Caki2 (cell line): ENCODE results near the gene ELMOD1. TPM values are rescaled to one million over a fixed set of nuclear protein-coding genes. Genes with fewer than 3 reads are reported as not detected.
"Not testable (repeated sequence)": the region's sequence is repeated elsewhere in the genome, so short reads cannot be mapped to it uniquely, and the experiment has no call there.

Experiments used
- DNase-seq: peaks from one replicate; pipeline ENCODE4 v3.0.0-alpha.2; 2015; ENCODE audit warnings: low read depth
- in situ Hi-C: cut with HindIII; loops from 2 replicates; pipeline ENCODE4 v1.10.0; 2016; ENCODE audit warnings: low sequenced_read_pairs, low pct_unique_long_range_greater_than_20kb, mixed read lengths
- total RNA-seq: library from RNA; depleted of rRNA; stranded (reverse); fragments of >200 nt; shearing (Covaris generic); gene quantifications from 2 replicates; pipeline ENCODE4 v1.2.3, GENCODE V29; 2014; ENCODE audit warnings: low replicate concordance

The ELMOD1 gene
- total RNA-seq, 1 experiment from 2014 or later: 0.17 TPM

- DNase-seq: no peak
- in situ Hi-C loops: no loop called here
These were observed 13.6 kb upstream of the ELMOD1 start for GRCh38 chr11:107577346-107577711.

- in situ Hi-C loops, DNase-seq: not testable (repeated sequence)
These were observed 11.8 kb upstream of the ELMOD1 start for GRCh38 chr11:107579169-107579568.

GRCh38 chr11:107581147-107581546 is 9.8 kb upstream of the ELMOD1 start:
- no peak for DNase-seq
- in situ Hi-C loops: no loop called here

DNA sequence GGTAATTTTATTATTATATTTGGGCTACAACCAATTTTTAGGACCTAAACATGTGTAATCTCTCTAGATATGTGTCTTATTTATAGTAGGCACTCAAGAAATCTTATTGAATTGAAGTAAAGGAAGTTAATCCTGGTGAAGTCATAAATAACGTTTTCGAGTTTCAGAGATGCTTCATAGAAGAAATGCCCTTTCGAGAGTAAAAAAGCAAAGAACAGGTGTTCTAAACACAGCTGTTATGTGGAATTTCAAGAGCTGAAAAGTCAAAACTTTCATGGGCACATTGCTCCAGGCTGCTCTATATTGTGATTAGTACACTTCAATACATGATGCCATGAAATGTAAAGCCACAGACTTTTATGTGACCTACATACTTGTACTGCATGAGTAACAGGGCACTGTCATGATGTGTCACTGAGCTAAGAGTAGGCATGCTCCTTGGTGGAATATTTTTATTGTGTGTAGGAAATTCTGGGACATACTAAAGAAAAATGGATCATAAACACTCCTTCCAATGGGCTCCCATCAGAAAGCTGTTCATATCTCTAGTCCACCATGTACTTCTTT is 7.2 kb upstream of the ELMOD1 start:
- no peak for DNase-seq
- in situ Hi-C loops: no loop called here

GRCh38 chr11:107587306-107587979 is 3.5 kb upstream of the ELMOD1 start:
- in situ Hi-C loops: no loop called here
- no peak for DNase-seq

- no peak for DNase-seq
- in situ Hi-C loops: no loop called here
These were observed 657 bp downstream of the ELMOD1 start for GRCh38 chr11:107591378-107592230.

DNA sequence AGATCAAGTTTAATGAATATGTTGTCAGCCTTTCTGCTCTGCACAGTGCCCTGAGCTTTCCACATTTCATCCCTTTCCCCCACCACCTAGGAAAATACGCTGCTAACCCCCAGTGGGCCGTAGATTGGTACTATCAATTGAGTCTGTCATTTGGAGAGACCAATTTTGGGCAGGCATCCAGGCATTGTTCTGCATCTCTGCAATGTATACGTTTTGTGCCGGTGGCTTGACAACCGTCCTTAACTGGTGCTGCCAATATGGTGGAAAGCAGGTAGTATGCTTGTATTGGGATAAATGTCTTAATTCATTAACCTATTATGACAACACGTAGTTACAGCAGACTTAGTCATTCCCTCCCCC is 1.3 kb downstream of the ELMOD1 start:
- no peak for DNase-seq
- in situ Hi-C loops: no loop called here

GRCh38 chr11:107592813-107593212 is 1.9 kb downstream of the ELMOD1 start:
- in situ Hi-C loops: no loop called here

DNA sequence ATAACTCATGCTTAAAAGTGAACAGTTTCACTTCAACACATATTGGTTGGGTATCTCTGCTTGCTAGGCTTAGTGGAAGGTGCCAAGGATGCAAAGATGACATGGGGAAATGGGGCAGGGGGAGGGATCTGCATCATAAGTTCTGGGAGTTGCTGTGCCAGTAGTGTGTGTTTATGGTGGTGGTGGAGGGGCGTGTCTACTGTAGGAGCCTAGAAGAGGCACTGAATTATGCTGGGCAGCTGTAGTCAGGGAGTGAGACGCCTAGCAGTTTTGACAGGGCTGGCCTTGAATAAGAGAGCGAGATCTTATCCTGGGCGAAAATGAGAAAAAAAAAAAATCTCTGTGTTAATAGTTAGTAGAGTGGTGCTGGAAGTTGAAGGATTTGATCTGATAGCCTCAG is 3.0 kb downstream of the ELMOD1 start:
- in situ Hi-C loops: no loop called here
- no peak for DNase-seq

More at GRCh38 chr11:107592813-107593212, 1.9 kb downstream of the ELMOD1 start:
- no peak for DNase-seq

GRCh38 chr11:107594736-107595135 is 3.8 kb downstream of the ELMOD1 start:
- in situ Hi-C loops: no loop called here
- no peak for DNase-seq

DNA sequence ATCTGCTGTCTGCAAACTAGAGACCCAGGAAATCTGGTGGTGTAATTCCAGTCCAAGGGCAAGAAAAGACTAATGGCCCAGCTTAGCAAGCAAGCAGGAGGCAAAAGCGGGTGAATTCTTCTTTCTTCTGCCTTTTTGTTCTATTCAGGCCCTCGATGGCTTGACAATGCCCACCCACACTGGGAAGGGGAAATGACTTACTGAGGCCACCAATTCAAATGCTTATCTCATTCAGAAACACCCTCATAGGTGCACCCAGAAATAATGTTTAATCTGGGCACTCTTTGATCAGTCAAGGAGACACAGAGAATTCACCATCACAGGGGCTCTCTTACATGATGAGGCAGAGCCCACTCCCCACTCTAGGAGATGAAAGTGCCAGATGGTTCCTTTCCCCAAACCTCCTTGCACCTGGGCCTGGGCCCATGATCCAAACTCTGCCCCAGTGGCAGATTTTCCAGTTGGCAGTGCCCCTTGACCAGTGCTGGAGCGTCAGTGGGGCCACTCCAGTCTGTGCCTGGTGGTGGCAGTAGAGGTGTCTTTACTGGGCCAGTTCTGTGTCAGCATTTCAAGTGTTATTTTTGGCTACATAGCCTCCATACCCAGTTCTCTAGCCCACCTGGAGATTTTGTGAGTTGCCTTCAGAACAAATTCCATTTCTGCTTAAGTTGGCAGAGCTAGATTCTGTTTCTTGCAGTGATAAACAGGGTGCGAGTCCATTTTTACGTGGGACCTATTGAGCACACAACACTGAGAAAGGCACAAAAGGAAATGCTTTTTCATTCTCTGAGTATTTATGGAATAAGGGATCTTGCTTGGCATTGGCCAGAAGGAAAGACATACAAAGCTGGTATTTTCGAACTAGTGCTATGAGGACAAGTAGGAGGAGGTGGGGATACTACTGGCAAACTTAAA is 7.5 kb downstream of the ELMOD1 start:
- in situ Hi-C loops: no loop called here
- no peak for DNase-seq

DNA sequence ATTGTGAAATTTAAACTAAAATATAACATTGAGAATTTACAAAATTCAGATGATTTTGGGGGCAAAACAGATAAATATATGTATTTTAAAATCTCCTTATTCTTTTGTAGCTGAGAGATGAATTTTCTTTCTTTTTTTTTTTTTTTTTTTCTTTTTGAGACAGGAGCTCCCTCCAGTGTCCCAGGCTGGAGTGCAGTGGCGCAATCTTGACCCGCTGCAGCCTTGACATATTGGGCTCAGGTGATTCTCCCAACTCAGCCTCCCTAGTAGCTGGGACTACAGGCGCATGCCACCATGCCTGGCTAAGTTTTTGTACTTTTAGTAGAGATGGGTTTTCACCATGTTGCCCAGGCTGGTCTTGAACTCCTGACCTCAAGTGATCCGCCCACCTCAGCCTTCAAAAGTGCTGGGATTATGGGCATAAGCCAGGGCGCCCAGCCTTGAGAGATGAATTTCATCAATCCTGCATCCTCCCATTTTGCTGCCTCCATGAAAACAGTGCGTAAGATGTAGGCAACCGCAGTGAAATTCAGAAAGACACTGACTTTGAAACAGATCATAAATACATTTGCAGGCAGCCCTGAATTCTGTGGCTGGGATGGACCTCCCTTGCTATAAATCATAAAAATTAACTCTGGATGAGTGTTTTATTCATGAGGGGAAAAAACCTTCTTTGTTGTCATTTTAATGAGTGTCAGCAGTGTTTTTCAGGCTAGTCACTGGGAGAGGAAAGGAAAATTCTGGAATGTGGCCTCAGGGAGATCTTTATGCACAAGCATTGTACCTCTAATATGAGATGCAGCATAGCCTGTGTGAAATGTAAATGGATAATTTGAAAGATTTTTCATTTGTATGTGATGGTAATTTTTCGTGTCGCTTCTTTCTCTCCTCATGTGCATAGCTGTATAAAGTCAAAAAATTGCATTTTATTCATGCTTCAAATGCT is 14.4 kb downstream of the ELMOD1 start:
- no peak for DNase-seq
- in situ Hi-C loops: no loop called here

DNA sequence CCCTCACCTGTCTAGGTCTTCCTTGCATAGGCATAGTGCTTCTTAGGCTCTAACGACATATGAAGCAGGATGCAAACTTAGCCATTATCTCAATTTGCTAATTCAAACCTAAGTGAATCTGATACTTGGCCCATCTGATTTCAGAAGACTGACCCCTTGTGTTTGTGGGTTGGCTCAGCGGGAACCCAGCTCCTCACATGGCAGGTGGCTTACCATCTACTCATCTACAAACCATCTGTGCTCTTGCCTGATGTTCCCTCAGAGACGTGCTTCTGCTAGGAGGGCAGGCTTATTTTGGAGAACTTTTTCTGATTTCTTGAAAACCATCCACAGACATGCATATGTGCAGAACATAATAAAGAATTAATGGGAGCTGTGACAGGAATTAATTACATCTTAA is 15.2 kb downstream of the ELMOD1 start:
- in situ Hi-C loops: no loop called here
- DNase-seq: no peak

- no peak for DNase-seq
- in situ Hi-C loops: no loop called here
These were observed 17.9 kb downstream of the ELMOD1 start for GRCh38 chr11:107608809-107609208.

- in situ Hi-C loops: no loop called here
- no peak for DNase-seq
These were observed 18.7 kb downstream of the ELMOD1 start for GRCh38 chr11:107609400-107610218.

GRCh38 chr11:107612445-107612844 is 21.5 kb downstream of the ELMOD1 start:
- DNase-seq: no peak
- in situ Hi-C loops: no loop called here

GRCh38 chr11:107619926-107620325 is 29.0 kb downstream of the ELMOD1 start:
- in situ Hi-C loops: no loop called here
- no peak for DNase-seq
